ENCODE data around the gene MRPL46. TPM values are rescaled to one million over a fixed set of nuclear protein-coding genes. Genes with fewer than 3 reads are reported as not detected.
A peak's percentile ranks its signal among the peaks of the same experiment; 100 is the strongest.

The MRPL46 gene
- 10 to 100 TPM; 31.0 to 35.6 TPM for total RNA-seq

DNA sequence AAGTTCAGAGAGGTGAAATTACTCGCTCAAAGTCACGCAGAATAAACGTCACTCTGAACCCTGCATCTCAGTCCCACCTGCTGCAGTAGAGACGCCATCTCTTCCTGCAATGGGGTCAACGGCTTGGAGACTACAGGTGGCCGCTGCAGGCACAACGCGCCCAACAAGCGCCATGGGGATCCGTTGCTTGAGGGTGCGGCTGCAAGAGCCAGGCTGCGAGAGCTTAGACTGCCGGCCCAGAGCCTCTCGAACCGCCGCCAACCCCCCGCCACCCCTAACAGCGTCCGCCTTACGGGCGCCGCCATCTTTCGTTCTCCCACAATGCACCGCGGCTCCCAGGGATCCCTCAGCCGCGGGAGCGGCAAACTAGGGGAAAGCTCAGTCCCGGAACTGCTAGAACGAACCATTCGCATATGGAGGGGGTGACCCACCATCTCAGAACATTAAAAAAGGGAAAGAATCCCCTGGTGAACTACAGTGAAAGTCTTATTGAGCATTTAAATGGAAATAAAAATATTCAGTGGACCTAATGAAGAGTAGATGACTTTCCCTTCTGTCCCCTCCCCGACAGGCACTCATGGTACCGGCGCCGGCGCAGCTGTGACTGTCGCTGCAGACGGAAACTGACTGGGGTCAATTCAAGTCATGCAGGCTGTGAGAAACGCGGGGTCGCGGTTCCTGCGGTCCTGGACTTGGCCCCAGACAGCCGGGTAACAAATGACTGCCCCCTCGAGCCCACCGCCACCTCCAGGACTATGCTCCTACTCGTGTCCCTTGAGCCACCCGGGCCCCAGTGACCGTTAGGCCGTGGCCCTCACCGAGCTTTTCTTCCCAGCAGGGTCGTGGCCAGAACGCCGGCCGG, at the start of gene MRPL46, which contains the start of gene MRPS11:
Gene MRPL46 (minus strand): TSS at position 316 of the 862 bp plus-strand sequence. CDS start 11 bp downstream, at position 305.
Gene MRPS11 (plus strand): TSS at position 636 of the 862 bp plus-strand sequence. CDS start 10 bp downstream, at position 646.
- Mint-ChIP-seq H3K9me3 (ENCODE audit: low read depth) (no peaks in the 10 kb centered on the region), H3K4me1 (peaks cover 26% of the 10 kb centered on the region), H3K27ac (peak within 1 kb of the TSS; percentile 98), H3K36me3 (ENCODE audit: low read depth) (peaks cover 29% of the 10 kb centered on the region), H3K27me3 (no peaks in the 10 kb centered on the region), H3K4me3 (peak within 1 kb of the TSS; percentile 86)
- intact Hi-C loops (cut with DNase I, micrococcal nuclease) = loop anchor here (1.0 to 2.0 kb wide), 4 partner anchors 79 to 197 kb away; partner anchors contain the start of genes DET1 (in 2 of the 2) and AEN (in 1 of the 2)
- ChIA-PET CTCF (interaction anchor here (0.6 to 3.5 kb wide), 11 partner anchors 11 to 1023 kb away, joined by 3 to 16 read pairs (median 3); partner anchors contain the start of genes ACAN and ISG20), POLR2A (interaction anchor here (0.9 to 1.5 kb wide), 6 partner anchors 9 to 197 kb away, joined by 3 to 5 read pairs (median 3); partner anchors contain the start of gene ISG20)
- ATAC-seq (peak; percentile 84), DNase-seq (peak; percentile 94)

DNA sequence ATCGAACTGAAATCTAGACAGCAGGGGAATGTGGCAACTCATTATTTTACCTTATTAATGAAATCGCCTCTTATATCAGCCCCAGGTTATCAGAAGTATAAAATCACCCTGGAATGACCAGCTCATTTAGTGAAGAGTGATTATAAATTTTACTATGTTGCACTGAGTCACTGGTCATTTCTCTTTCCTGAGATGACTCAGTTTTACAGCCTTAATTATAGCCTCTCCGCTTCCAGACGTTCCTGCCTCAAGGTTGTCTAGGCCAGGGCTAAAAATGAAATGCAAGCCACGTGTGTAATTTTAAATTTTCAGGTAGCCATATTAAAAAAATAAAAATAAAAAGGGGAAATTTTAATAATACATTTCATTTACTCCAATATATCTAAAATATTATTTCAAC, 46.0 kb upstream of the MRPL46 start:
- CTCF ChIA-PET = no interaction called here
- no peak for DNase-seq
- Mint-ChIP-seq H3K36me3 (ENCODE audit: low read depth) (peaks cover 16% of the 10 kb centered on the region), H3K4me1 (peaks cover 4% of the 10 kb centered on the region), H3K27me3 (no peaks in the 10 kb centered on the region), H3K4me3 (no peak overlapping the region), H3K9me3 (ENCODE audit: low read depth) (no peaks in the 10 kb centered on the region), H3K27ac (no peak overlapping the region)
- intact Hi-C loops (cut with DNase I, micrococcal nuclease) = no loop called here
- no peak for ATAC-seq
- POLR2A ChIA-PET = no interaction called here

DNA sequence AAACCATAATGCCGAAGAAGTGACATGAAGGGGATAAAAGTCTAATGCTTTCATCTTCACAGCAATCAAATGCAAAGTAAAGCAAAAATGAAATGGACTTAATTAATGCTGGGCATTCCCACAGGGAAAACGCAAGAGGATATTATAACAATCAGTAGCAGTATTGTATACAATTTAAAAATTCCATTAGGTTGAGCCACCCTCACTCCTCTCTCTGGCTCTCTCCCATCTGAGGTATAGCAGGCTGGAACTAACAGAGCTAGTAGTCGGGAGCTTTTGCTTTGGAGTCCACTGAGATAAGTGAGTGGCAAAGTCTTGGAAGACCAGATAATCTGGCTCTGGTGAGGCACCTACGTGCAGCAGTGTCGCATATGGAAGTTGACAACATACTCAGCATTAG, 45.4 kb upstream of the MRPL46 start:
- ATAC-seq (no peak), DNase-seq (no peak)
- no peaks in the 10 kb centered on the region for H3K9me3 Mint-ChIP-seq (ENCODE audit: low read depth)
- ChIA-PET CTCF (no interaction called here), POLR2A (no interaction called here)
- H3K4me1 Mint-ChIP-seq = peaks cover 4% of the 10 kb centered on the region
- H3K4me3 Mint-ChIP-seq = no peak overlapping the region
- intact Hi-C loops (cut with DNase I, micrococcal nuclease) = no loop called here
- H3K27ac Mint-ChIP-seq = no peak overlapping the region
- H3K27me3 Mint-ChIP-seq = no peaks in the 10 kb centered on the region
- peaks cover 16% of the 10 kb centered on the region for H3K36me3 Mint-ChIP-seq (ENCODE audit: low read depth)

DNA sequence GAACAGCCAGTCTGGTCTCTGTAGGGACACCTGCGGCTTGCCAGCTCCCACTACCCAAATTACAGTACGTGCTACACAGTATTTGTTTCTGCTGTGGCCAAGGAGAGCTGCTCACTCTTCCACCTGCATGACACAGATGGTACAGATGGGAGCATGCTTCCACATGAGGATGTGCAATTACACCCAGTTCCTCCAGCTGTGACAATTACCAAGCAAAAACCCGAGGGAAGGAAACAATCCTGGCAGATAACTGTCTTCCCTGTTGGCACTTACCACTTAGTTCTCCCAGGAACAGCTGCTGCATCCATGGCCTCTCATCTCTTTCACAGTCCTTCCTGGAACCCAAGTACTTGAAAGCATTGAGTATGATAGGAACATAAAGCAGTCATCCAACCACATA, 44.9 kb upstream of the MRPL46 start:
- POLR2A ChIA-PET = no interaction called here
- intact Hi-C loops (cut with DNase I, micrococcal nuclease) = no loop called here
- H3K27ac Mint-ChIP-seq = no peak overlapping the region
- DNase-seq (no peak), ATAC-seq (no peak)
- peaks cover 16% of the 10 kb centered on the region for H3K36me3 Mint-ChIP-seq (ENCODE audit: low read depth)
- H3K27me3 Mint-ChIP-seq = no peaks in the 10 kb centered on the region
- no peaks in the 10 kb centered on the region for H3K9me3 Mint-ChIP-seq (ENCODE audit: low read depth)
- CTCF ChIA-PET = no interaction called here
- H3K4me1 Mint-ChIP-seq = peaks cover 4% of the 10 kb centered on the region
- H3K4me3 Mint-ChIP-seq = no peak overlapping the region

DNA sequence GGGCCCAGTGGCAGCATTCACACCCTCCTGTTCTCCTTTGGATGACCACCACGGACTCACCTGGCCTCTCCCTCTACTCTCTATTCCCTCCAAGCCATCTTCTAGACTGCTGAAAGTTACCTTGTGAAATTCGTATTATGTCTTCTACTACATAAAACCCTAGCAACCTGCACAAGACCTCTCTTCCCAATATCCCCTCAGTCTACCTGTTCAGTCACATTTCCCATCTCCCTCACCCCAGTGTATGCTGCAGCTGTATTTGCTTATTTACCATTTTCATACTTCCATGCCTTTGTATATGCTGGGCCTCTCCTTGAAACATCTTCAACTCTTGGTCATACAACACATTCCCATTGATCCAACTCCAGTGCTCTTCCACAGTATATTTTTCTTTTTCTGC, 44.0 kb upstream of the MRPL46 start:
- DNase-seq (no peak), ATAC-seq (no peak)
- Mint-ChIP-seq H3K27ac (no peak overlapping the region), H3K9me3 (ENCODE audit: low read depth) (no peaks in the 10 kb centered on the region), H3K27me3 (no peaks in the 10 kb centered on the region), H3K36me3 (ENCODE audit: low read depth) (peaks cover 15% of the 10 kb centered on the region), H3K4me1 (peaks cover 4% of the 10 kb centered on the region), H3K4me3 (no peak overlapping the region)
- intact Hi-C loops (cut with DNase I, micrococcal nuclease) = no loop called here
- ChIA-PET POLR2A (no interaction called here), CTCF (no interaction called here)

DNA sequence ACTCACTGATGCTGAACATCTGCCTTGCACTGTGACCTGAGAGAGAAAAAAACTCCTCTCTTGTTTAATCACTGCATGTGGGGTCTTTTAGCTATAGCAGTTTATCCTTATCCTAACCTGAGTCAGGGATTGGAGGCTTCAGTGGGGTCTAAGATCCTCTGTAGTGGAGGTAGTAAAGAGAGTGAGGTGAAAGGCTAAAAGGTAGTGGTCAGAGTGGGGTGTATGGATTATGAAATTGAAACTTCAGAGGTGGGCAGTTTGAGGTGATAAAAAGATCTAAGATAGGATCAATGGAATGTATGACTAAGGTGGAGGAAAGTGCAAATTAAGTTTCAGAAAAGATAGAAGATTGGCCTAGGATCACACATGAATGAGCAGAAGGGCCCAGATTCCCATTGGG, 42.8 kb upstream of the MRPL46 start:
- Mint-ChIP-seq H3K27me3 (no peaks in the 10 kb centered on the region), H3K4me3 (no peak overlapping the region), H3K4me1 (peaks cover 4% of the 10 kb centered on the region), H3K9me3 (ENCODE audit: low read depth) (no peaks in the 10 kb centered on the region), H3K27ac (no peak overlapping the region), H3K36me3 (ENCODE audit: low read depth) (peaks cover 13% of the 10 kb centered on the region)
- intact Hi-C loops (cut with DNase I, micrococcal nuclease) = no loop called here
- ChIA-PET CTCF (no interaction called here), POLR2A (no interaction called here)
- ATAC-seq (no peak), DNase-seq (no peak)

DNA sequence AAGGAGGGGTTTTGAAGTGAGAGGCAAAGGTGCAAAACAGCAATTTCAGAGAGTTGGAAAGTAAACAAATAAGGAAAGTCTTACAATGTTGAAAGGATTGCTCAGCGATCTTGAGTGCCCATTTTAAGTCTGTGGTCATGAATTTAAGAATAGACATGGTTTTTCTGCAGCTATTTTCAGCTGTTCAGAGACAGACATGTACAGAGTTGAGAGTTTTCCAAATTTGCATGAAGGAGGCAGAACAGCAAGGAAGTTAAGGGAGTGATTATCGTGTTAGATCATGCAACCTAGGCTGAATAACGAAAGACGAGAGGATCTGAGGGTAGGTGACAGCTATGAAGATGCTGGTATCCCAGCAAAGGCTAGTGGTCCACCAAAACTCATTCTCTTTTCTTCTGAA, 42.1 kb upstream of the MRPL46 start:
- ATAC-seq = no peak
- intact Hi-C loops (cut with DNase I, micrococcal nuclease) = no loop called here
- H3K27ac Mint-ChIP-seq = no peak overlapping the region
- CTCF ChIA-PET = interaction anchor here (0.8 kb wide), 1 partner anchor 461 kb away, joined by 3 read pairs; no protein-coding TSS in a partner anchor
- POLR2A ChIA-PET = no interaction called here
- no peak for DNase-seq
- peaks cover 13% of the 10 kb centered on the region for H3K36me3 Mint-ChIP-seq (ENCODE audit: low read depth)
- H3K4me3 Mint-ChIP-seq = no peak overlapping the region
- no peaks in the 10 kb centered on the region for H3K9me3 Mint-ChIP-seq (ENCODE audit: low read depth)
- no peaks in the 10 kb centered on the region for H3K27me3 Mint-ChIP-seq
- peaks cover 4% of the 10 kb centered on the region for H3K4me1 Mint-ChIP-seq

DNA sequence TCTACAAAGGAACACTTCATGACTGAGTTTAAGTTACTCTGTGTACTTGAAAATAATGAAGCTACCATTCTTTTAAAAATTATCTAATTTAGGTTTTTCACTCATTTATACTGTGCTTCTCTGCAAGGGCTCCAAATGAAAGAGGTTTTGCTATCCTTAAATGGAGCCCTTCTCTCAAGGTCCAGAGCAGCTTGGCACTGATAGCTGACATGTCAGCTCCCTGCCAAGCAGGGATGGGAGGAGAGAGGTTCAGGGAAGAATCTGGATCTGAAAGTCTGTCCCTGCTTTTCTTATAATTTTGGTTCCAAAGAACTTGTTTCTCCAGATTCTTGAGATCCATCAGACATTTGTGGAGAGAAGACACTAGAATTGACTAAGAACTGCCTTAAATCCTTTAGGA, 39.4 kb upstream of the MRPL46 start:
- intact Hi-C loops (cut with DNase I, micrococcal nuclease) = no loop called here
- H3K27me3 Mint-ChIP-seq = no peaks in the 10 kb centered on the region
- POLR2A ChIA-PET = interaction anchor here (0.7 kb wide), 1 partner anchor 154 kb away, joined by 4 read pairs; no protein-coding TSS in a partner anchor
- H3K4me3 Mint-ChIP-seq = no peak overlapping the region
- H3K9me3 Mint-ChIP-seq (ENCODE audit: low read depth) = no peaks in the 10 kb centered on the region
- H3K27ac Mint-ChIP-seq = no peak overlapping the region
- H3K4me1 Mint-ChIP-seq = peaks cover 4% of the 10 kb centered on the region
- ATAC-seq = no peak
- DNase-seq = no peak
- CTCF ChIA-PET = interaction anchor here (0.6 kb wide), 1 partner anchor 80 kb away, joined by 3 read pairs; no protein-coding TSS in a partner anchor
- peaks cover 9% of the 10 kb centered on the region for H3K36me3 Mint-ChIP-seq (ENCODE audit: low read depth)

DNA sequence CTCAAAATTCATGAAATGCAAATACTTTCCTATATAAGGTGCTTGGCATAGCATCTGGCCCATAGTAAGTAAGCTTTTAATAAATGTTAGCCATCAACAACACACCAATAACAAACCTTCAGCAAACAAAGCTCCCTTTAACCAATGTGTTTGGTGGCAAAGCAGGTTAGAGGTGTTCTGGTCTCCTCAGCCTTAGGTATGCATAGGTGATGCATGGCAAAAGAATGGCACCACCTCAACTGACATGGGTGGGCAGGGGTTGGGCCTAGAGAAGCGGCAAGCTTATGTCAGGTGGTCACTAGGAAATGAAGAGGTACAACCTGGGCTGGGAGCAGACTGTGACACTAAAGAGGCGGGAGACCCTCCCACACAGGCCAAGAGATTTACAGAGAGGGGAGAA, 38.5 kb upstream of the MRPL46 start:
- H3K4me3 Mint-ChIP-seq = no peak overlapping the region
- ATAC-seq = no peak

DNA sequence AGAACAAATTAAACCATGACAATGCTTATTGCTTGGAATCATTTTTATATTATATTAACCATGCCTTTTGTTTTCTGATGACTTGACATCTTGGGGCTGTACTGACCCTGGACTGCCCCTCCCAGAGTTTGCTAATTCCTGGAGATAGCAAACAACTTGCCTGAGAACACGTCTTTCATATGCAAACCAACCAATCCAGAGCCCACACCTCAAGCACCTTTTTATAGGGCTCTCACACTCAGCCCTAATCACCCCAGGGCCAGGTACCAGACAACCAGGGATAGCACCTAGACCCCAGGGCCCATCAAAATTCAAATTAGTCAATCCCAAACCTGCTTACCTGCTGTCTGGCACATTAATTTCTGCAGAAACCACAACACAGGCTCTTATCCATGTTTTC, 37.3 kb upstream of the MRPL46 start:
- Mint-ChIP-seq H3K27me3 (no peaks in the 10 kb centered on the region), H3K4me3 (no peak overlapping the region), H3K4me1 (no peaks in the 10 kb centered on the region), H3K9me3 (ENCODE audit: low read depth) (no peaks in the 10 kb centered on the region), H3K36me3 (ENCODE audit: low read depth) (peaks cover 3% of the 10 kb centered on the region), H3K27ac (no peak overlapping the region)
- no peak for DNase-seq
- no peak for ATAC-seq
- CTCF ChIA-PET = no interaction called here
- intact Hi-C loops (cut with DNase I, micrococcal nuclease) = no loop called here
- POLR2A ChIA-PET = no interaction called here

More for the DNA sequence above, 38.5 kb upstream of the MRPL46 start:
- DNase-seq = no peak
- H3K27me3 Mint-ChIP-seq = no peaks in the 10 kb centered on the region
- no peaks in the 10 kb centered on the region for H3K9me3 Mint-ChIP-seq (ENCODE audit: low read depth)
- ChIA-PET POLR2A (no interaction called here), CTCF (no interaction called here)
- H3K27ac Mint-ChIP-seq = no peak overlapping the region
- peaks cover 3% of the 10 kb centered on the region for H3K36me3 Mint-ChIP-seq (ENCODE audit: low read depth)
- intact Hi-C loops (cut with DNase I, micrococcal nuclease) = no loop called here
- peaks cover 4% of the 10 kb centered on the region for H3K4me1 Mint-ChIP-seq

DNA sequence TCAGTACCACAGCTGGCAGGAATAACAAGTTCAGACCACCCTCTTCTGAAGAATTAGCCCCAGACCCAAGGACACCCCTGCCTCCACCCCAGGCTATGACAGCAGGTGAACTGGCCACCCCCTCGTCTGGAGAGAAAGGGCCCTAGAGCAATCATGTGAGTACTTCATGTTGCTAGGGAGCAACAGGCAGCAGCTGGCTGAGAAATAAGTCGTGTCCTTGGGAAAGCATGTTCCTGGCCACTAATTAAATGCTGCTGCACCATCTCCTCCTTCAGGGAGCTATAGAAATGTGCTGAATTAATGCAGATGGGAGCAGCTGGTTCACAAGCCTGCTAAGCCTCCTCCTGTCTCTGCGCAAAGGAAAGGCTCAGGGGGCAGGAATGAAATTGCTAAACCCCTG, 31.8 kb upstream of the MRPL46 start:
- no peak for ATAC-seq
- no peak for DNase-seq
- peaks cover 4% of the 10 kb centered on the region for H3K36me3 Mint-ChIP-seq (ENCODE audit: low read depth)
- H3K27me3 Mint-ChIP-seq = no peaks in the 10 kb centered on the region
- intact Hi-C loops (cut with DNase I, micrococcal nuclease) = no loop called here
- no peak overlapping the region for H3K27ac Mint-ChIP-seq
- CTCF ChIA-PET = no interaction called here
- H3K4me1 Mint-ChIP-seq = no peaks in the 10 kb centered on the region
- H3K9me3 Mint-ChIP-seq (ENCODE audit: low read depth) = no peaks in the 10 kb centered on the region
- H3K4me3 Mint-ChIP-seq = no peak overlapping the region
- POLR2A ChIA-PET = no interaction called here

DNA sequence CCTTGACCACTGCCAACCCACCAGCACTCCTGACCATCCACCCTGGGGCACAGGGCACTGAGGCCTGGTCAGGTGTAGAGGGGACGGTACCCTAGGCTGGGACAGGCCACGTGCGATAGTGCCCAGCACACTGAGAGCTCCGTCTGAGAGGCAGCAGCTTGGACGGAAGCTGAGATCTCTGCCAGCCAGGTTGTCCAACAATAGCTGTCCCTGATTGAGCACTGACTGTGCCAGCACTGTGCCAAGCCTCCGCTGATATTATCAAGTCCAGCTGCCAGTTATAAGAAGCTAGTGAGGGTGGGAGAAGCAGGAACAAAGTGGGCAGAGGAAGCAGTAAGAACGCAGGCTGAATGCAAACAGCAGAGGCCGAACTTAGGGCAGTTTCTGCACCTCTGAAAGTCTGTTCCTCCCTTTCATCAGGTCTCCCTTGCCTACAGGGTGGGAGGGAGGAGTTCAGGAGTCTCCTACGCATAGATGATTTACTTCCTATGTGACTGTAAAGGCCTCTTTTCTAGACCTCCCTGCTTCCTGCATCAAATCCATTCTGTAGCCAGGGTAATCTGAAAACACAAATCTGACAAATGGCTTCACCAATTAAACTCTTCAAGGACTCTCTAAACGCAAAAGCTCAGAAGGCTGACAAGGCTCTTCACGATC, 30.0 kb upstream of the MRPL46 start:
- H3K27me3 Mint-ChIP-seq = no peaks in the 10 kb centered on the region
- H3K36me3 Mint-ChIP-seq (ENCODE audit: low read depth) = peaks cover 2% of the 10 kb centered on the region
- ATAC-seq = no peak
- POLR2A ChIA-PET = no interaction called here
- DNase-seq = no peak
- intact Hi-C loops (cut with DNase I, micrococcal nuclease) = no loop called here
- no peaks in the 10 kb centered on the region for H3K4me1 Mint-ChIP-seq
- H3K9me3 Mint-ChIP-seq (ENCODE audit: low read depth) = no peaks in the 10 kb centered on the region
- no peak overlapping the region for H3K4me3 Mint-ChIP-seq
- CTCF ChIA-PET = no interaction called here
- H3K27ac Mint-ChIP-seq = no peak overlapping the region
